HG02678 (cell line): ENCODE data around the gene KIF1B.

Experiments
- ATAC-seq: cut with Tn5 transposase; IDR thresholded peaks from one replicate; pipeline ENCODE4 v1.9.1; 2021; ENCODE audit warnings: mild to moderate bottlenecking, moderate library complexity; ENCODE audit not compliant: unreplicated experiment

KIF1B gene

GRCh38 chr1:10209905-10210810 lies at the start of gene KIF1B:
TSS of gene KIF1B (plus strand) at chr1:10210570. CDS start at chr1:10232329, 21,759 bp downstream.
- ATAC-seq, result peak; percentile 100

GRCh38 chr1:10160907-10161490 lies 49.4 kb upstream of the KIF1B start:
- ATAC-seq, result no peak

GRCh38 chr1:10161541-10162290 lies 48.7 kb upstream of the KIF1B start:
- no peak for ATAC-seq

GRCh38 chr1:10168912-10169514 lies 41.4 kb upstream of the KIF1B start:
- ATAC-seq, result no peak

- no peak for ATAC-seq
These were observed 40.2 kb upstream of the KIF1B start for GRCh38 chr1:10170239-10170574.

GRCh38 chr1:10171105-10171767 lies 39.1 kb upstream of the KIF1B start:
- ATAC-seq, result no peak

- no peak for ATAC-seq
These were observed 38.2 kb upstream of the KIF1B start for GRCh38 chr1:10171995-10172669.

- no peak for ATAC-seq
These were observed 36.8 kb upstream of the KIF1B start for GRCh38 chr1:10173582-10173981.

GRCh38 chr1:10177876-10178275 lies 32.5 kb upstream of the KIF1B start:
- ATAC-seq, result no peak

- ATAC-seq, result no peak
These were observed 31.6 kb upstream of the KIF1B start for GRCh38 chr1:10178597-10179405.

- ATAC-seq, result no peak
These were observed 30.8 kb upstream of the KIF1B start for GRCh38 chr1:10179406-10180091.

GRCh38 chr1:10181154-10181553 lies 29.2 kb upstream of the KIF1B start:
- ATAC-seq, result no peak

- ATAC-seq, result no peak
These were observed 24.6 kb upstream of the KIF1B start for GRCh38 chr1:10185759-10186158.

- ATAC-seq, result no peak
These were observed 23.9 kb upstream of the KIF1B start for GRCh38 chr1:10186331-10187025.

- ATAC-seq, result no peak
These were observed 23.4 kb upstream of the KIF1B start for GRCh38 chr1:10187026-10187334.

GRCh38 chr1:10188133-10188650 lies 22.2 kb upstream of the KIF1B start:
- ATAC-seq, result no peak

GRCh38 chr1:10189659-10190058 lies 20.7 kb upstream of the KIF1B start:
- no peak for ATAC-seq

GRCh38 chr1:10192263-10192662 lies 18.1 kb upstream of the KIF1B start:
- ATAC-seq, result no peak
